CD4-positive, alpha-beta T cell treated with Interleukin-10 for 1 hour (primary cell): ENCODE data around the gene ADAM23.

Experiments
- DNase-seq: peaks from one replicate; pipeline ENCODE4 v3.0.0-alpha.2; 2020

ADAM23 gene

GRCh38 chr2:206443735-206444527 is 599 bp downstream of the ADAM23 start:
- no peak for DNase-seq

GRCh38 chr2:206445948-206446347 is 2.6 kb downstream of the ADAM23 start:
- DNase-seq = no peak

- no peak for DNase-seq
These were observed 8.9 kb downstream of the ADAM23 start for GRCh38 chr2:206452242-206452641.

- no peak for DNase-seq
These were observed 9.4 kb downstream of the ADAM23 start for GRCh38 chr2:206452750-206453149.

GRCh38 chr2:206456078-206456754 is 12.9 kb downstream of the ADAM23 start:
- DNase-seq = no peak

GRCh38 chr2:206457188-206457634 is 13.9 kb downstream of the ADAM23 start:
- DNase-seq = no peak

- no peak for DNase-seq
These were observed 19.0 kb downstream of the ADAM23 start for GRCh38 chr2:206462240-206462854.

GRCh38 chr2:206463685-206464084 is 20.4 kb downstream of the ADAM23 start:
- DNase-seq = no peak

- no peak for DNase-seq
These were observed 21.3 kb downstream of the ADAM23 start for GRCh38 chr2:206464597-206464996.

GRCh38 chr2:206471524-206472062 is 28.3 kb downstream of the ADAM23 start:
- DNase-seq = no peak

- no peak for DNase-seq
These were observed 28.8 kb downstream of the ADAM23 start for GRCh38 chr2:206472094-206472493.

- no peak for DNase-seq
These were observed 30.8 kb downstream of the ADAM23 start for GRCh38 chr2:206474099-206474498.

GRCh38 chr2:206477296-206477695 is 34.0 kb downstream of the ADAM23 start:
- no peak for DNase-seq

- no peak for DNase-seq
These were observed 35.0 kb downstream of the ADAM23 start for GRCh38 chr2:206478340-206478739.

GRCh38 chr2:206480161-206480560 is 36.8 kb downstream of the ADAM23 start:
- no peak for DNase-seq

GRCh38 chr2:206480620-206481019 is 37.3 kb downstream of the ADAM23 start:
- DNase-seq = no peak

GRCh38 chr2:206481056-206481455 is 37.7 kb downstream of the ADAM23 start:
- no peak for DNase-seq

- no peak for DNase-seq
These were observed 38.8 kb downstream of the ADAM23 start for GRCh38 chr2:206482123-206482522.

GRCh38 chr2:206482633-206483032 is 39.3 kb downstream of the ADAM23 start:
- no peak for DNase-seq

GRCh38 chr2:206488053-206488452 is 44.7 kb downstream of the ADAM23 start:
- no peak for DNase-seq

GRCh38 chr2:206488623-206489022 is 45.3 kb downstream of the ADAM23 start:
- DNase-seq = no peak

- DNase-seq = no peak
These were observed 50.7 kb downstream of the ADAM23 start for GRCh38 chr2:206494061-206494460.

GRCh38 chr2:206502729-206503128 is 59.4 kb downstream of the ADAM23 start:
- no peak for DNase-seq

GRCh38 chr2:206511283-206511682 is 68.0 kb downstream of the ADAM23 start:
- no peak for DNase-seq
